Effector CD8-positive, alpha-beta T cell (primary cell): ENCODE data around the gene TNRC6B.
"Not testable (repeated sequence)": the region's sequence is repeated elsewhere in the genome, so short reads cannot be mapped to it uniquely, and the experiment has no call there.

Experiments used
- DNase-seq: peaks from one replicate; lab custom pipeline; 2025; lab: John Stamatoyannopoulos, UW

Gene TNRC6B

DNA sequence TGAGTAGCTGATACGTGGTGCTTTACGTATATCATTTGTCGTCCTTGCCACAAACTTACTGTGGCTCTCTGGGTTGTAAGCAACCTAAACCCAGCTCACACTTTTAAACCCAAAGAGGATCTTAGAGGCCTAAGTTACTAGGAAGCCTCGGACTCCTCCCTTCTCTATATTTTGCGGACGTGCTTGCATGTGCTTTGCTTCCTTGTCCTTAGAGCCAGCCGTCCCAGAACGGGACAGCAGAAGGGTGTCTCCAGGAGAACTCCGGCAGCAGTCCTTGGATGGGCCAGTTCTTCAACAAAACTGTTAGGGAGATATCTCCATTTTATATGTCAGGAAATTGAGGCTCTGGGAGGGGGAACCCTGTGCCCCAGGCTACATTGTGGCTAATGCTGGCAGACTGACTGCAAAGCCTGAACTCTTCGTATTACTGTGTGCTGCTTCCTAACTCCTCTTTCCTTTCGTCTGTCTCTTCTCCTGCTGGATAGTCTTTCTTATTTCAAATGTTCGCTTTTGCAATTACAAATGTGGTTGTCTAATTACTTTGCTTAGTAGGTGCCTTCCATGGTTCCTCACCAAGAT, 33.8 kb downstream of the TNRC6B start:
- no peak for DNase-seq

DNA sequence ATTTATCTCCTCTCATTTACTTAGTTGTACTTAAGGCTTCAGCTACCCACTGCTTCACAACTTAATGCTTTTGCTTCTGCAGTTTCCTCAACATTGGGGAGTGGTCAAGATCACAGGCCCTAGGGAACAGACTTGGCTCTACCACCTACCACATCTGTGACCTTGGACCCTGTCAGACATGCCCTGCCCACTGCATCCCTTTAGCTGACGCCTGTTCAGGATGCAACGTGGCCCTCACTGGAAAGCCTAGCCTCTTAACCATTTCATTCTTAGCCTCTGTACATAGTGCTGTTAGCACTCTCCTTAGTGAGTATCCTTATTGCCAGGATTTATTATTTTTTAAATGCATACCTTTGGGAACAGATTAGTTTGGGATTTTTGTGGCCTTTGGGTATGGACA, 34.4 kb downstream of the TNRC6B start:
- DNase-seq: no peak

DNA sequence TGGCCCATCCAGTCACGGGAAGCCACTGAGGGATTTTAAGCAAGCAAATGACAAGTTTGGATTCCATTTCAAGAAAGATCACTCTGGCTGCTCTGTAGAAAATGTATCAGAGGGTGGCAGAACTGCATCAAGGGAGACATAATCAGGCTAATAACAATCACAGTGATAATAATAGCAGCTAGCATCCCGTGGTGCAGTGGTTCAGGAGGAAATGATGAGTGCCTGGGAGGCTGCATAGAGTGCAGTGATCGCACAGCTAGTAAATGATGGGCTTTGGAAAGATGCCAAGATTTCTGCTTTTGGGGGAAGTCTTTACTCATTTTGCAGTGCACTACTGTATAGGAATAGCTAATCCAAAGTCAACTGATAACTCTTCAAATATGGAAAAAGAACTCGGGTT, 35.8 kb downstream of the TNRC6B start:
- no peak for DNase-seq

DNA sequence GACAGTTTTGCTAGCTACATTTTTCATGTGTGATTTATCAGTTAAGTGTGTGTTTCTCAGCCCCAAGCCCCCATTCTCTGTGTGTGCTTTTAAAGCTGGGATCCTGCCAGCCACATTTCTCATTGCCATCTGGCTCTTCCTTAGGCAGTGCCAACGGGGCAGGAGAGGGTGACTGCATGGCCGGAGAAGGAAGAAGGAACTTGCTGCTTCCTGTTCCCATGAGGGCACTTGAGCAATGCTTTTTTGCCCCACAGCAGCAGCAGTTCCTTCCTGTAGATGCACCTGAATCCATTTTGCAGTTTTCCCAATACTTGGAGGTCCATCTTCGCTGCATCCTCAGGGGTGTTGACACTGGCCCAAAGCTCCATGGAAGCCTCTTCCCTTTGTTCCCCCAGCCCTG, 37.5 kb downstream of the TNRC6B start:
- no peak for DNase-seq

DNA sequence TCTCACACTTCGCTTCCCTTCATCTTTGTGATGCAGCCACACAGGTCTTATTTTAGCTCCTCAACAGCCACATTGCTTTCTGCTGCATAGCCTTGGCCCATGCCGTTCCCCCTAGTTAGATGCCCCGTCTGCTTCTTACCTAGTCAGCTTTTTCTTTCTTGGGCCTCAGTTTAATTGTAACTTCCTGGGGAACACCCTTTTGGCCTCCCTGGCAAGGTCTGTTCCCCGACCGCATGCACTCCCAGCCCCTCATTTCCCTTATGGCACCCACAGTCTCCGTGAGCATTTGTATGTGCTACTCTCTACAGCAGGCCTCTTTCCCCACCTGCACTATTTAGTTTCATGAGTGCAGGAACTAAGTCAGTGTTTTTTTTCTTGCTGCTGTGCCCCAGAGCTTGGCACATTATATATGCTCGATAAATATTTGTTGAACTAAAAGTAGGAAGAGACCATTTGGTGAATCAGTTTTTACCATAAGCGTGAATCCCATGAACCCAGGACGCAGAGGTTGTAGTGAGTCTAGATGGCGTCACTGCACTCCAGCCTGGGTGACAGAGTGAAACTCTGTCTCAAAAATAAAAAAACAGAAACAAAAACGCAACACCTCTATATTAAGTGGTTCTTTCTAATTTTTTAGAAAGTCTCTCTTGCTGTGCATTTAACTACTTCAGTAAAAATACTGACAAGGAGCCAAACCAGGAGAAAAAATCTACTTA, 38.5 kb downstream of the TNRC6B start:
- no peak for DNase-seq

DNA sequence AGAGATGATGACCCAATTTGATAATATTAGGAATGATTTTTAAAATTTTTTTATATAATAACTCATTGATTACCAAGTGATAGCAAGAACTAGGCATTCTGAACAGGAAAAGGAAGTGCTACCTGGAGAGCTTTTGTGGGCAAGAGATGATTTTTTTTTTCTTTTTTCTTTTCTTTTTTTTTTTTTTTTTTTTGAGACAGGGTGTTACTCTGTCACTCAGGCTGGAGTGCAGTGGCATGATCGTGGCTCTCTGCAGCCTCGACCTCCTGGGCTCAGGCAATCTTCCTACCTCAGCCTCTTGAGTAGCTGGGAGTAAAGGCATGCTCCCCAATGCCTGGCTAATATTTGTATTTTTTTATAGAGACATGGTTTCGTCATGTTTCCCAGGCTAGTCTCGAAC, 40.4 kb downstream of the TNRC6B start:
- no peak for DNase-seq

DNA sequence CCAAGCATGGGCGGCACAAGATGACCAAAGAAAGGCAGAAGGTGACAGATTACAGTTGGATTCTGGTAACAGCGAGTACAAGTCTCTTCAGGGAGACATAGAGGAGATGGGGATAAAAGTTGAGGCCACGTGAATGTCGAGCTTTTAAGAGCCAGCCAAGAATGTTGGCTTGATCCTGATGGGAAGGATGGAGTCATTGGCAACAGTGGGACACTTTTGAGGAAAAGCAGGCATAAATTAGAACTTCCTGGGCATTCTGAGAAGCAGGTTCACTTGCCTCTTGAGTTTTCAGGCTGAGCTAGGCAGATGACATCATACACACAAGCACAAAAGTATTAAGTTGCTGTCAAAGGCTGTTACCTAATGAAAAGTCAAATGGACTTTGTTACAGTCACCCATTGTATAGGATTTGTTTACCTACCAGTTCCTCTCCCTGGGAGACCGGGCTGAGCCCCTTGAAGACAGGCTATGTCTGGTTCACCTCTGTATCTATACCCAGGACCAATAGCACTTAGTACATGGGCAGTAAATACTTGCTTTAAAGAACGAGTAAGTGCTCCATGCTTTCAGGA, 41.1 kb downstream of the TNRC6B start:
- DNase-seq: no peak

DNA sequence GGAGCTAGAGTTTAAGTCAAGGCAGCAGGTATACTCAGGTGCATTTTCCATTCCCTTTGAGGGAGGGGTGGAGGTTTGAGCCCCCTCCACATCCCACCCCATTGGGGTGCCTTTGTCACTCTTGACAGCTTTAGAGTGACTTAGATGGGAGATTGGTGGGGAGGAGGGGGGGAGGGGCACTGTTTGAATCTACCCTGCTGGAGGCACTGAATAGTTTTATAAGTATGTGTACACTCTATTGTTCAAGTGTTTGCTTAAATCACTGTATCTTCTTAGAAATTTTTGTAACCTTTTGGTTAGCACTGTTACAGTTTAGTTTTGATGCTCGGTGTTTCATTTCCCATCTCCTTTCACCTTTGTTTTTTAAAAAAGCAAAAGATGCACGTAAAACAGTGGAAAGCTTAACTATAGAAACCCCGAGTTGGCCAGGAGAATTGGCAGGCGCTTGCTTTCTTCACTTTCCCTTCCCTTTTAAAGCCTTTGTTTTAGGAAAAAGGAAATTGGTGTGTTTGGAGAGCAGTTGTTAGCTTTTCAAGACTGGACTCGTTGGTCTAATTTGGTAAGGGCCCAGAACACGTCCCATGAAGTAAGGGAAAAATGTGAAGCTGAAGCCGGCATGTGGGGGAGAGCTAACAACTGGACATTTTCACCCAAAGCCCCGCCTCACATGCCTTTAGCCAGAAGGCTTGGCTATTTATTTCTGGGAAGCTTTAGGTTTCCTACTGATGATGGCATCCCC, 42.8 kb downstream of the TNRC6B start:
- no peak for DNase-seq

DNA sequence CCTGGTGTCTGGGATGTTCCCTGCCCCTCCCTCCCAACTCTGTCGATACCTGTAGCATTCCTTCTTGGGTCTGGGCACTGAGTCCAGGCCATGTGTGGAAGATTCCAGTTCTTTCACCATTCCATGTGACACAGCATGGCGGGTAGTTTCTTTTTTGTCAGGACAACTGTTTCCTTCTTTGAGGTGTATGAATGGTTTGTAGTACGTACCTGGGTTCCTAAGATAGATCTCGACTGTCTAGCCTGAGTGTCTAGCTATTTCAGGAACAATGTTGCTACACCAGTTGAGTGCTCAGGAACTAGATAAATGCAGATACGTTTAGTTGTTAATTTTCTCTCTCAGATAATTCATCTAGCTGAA, 43.3 kb downstream of the TNRC6B start:
- DNase-seq: no peak

DNA sequence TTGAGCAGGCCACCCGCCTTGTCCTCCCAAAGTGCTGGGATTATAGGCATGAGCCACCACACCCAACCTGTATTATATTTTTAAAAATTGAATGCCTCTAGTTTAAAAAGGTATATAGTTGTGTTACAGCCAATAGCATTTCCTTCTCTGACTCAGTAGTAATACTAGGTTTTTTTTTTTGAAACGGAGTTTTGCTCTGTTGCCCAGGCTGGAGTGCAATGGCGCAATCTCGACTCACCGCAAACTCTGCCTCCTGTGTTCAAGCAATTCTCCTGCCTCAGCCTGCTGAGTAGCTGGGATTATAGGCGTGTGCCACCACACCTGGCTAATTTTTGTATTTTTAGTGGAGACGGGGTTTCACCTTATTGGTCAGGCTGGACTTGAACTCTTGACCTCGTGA, 45.3 kb downstream of the TNRC6B start:
- not testable (repeated sequence) for DNase-seq

DNA sequence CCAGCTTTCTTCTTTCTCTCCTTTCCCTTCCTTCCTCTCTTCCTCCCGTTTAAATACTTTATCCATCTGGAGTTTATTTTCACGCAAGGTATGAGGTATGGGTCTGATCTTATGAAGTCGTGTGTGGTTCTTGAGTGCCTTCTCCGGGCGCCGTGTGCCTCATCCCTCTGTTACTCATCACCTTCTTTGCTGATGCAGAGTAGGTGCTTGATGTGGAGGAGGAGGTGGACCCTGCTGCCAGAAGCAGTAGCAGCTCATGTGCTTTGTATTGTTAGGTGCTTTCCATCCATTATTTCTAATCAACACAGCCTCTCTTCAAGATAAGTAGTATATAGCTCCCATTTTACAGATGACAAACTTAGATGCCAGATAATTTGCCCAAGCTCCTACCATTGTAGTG, 47.0 kb downstream of the TNRC6B start:
- no peak for DNase-seq

DNA sequence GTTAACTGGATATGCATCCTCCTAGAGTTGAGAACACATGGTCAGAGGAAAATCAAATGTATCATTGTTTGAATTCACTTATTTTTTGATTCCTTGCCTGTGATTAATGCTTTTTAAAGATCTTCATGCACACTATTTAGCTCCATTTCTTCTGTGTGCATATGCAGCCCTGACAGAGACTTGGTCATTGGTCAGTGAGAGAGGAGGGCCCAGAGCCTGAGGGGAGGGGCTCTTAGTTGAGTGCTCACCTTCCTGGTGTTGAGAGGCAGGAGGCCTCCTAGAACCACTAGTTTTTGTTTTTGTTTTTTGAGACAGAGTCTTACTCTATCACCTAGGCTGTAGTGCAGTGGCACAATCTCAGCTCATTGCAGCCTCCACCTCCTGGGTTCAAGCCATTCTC, 48.9 kb downstream of the TNRC6B start:
- DNase-seq: no peak

DNA sequence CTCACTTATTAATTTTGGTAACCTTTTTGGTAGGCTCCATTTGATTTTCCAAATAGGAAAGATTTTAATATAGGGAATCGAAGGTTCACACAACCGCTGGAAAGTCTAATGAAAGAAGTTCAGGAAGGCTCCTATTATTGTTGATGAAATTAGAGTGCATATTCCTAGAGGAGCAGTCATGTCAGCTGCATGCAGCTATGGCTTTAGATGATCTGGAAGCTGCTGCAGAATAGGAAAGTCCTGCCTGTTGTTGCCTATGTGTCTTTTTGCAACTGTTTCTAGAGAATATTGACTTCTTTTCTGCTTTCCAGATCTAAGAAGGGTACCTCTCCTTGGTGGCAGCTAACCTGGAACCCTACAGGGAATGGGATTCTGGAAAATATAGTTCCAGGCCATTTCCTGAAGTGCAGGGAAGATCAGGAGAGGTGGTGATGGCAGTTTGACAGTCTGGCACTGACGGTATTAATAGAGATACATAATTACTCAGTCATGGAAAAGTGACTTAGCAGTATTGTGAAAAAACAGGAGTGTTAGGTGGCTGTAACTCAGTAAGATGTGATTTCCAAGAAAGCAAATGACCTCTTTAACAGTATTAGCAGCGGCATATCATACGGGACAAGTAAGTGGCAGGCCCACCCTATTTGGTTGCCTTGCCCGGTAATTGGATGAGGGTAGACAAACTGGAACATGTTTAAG, 54.0 kb downstream of the TNRC6B start:
- no peak for DNase-seq

DNA sequence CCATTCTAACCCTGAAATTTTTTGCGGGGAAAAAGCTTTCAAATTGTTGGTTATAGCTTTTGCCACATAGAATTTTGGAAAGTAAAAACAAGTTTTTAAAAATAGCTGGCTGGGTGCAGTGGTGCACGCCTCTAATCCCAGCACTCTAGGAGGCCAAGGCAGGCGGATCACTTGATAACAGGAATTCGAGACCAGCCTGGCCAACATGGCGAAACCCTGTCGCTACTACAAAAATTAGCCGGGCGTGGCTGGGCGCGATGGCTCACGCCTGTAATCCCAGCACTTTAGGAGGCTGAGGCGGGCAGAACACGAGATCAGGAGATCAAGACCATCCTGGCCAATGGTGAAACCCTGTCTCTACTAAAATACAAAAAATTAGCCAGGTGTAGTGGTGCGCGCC, 54.9 kb downstream of the TNRC6B start:
- no peak for DNase-seq

DNA sequence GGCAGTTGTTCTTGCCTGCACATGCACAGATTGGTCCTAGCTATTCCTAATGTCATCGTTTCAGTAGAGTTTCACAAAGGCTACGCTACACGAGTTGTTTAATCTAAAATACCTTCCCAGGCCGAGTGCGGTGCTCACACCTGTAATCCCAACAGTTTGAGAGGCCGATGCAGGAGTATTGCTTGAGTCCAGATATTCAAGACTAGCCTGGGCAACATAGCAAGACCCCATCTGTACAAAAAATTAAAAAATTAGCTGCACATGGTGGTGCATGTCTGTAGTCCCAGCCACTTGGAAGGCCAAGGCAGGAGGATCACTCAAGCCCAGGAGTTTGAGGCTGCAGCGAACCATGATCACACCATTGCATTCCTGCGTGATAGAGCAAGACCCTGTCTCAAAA, 56.2 kb downstream of the TNRC6B start:
- no peak for DNase-seq

DNA sequence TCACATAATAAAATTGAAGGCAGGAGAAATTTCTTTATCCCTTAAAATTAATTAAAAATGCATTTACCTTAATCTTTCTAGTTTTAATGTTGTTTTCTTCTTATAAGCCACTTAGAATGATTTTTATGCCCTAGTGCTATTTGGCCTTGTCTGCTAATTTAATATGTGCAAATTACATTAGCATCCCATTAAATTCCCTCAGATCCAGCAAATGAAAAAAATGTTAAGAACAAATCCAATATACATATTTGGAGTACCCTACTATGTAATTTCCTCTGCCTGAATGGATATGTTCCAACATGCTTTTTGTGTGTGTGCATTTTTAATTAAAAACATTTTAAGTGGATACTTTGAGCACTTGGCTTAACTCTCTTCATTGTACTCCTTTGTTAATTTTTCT, 56.9 kb downstream of the TNRC6B start:
- no peak for DNase-seq

DNA sequence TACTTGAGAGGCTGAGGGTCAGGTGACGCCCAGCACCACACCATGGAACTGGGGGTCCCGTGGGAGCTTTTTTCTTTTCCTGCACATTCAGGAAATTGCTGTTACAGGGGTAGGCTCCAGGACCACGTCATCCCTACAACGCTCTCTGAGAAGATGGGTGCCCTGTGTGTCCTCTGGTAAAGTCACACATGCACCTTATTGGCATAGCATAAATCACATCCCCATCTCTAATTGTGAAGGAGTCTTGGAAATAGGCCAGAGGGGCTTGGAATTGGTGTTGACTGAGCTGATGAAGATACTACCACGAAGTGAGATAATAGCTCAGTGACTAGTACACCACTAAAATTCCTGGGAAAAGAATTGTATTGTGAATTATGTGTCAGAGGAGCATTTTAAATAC, 57.6 kb downstream of the TNRC6B start:
- DNase-seq: no peak

DNA sequence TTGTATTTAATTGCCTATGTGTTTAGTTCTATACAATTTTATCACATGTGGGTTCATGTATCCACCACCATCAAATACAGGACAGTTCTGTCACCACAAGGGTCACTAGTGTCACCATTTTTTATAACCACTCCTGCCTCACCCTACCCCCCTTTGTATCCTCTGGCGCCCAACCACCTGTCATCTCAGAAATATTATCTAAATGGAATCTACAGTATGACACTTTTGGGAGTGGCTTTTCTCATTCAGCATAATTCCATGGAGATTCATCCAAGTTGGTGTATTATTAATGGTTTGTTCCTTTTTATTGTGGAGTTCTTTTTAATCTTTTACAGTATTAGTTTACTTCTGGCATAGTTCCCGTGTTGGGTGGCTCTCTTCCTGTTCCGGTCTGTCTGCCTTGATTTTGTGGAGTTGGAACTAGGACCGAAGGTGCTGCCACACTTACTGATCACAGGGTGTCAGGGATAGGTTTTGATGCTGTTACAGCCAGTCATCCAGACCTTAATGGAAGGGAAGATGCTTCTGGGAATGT, 58.5 kb downstream of the TNRC6B start:
- DNase-seq: no peak

DNA sequence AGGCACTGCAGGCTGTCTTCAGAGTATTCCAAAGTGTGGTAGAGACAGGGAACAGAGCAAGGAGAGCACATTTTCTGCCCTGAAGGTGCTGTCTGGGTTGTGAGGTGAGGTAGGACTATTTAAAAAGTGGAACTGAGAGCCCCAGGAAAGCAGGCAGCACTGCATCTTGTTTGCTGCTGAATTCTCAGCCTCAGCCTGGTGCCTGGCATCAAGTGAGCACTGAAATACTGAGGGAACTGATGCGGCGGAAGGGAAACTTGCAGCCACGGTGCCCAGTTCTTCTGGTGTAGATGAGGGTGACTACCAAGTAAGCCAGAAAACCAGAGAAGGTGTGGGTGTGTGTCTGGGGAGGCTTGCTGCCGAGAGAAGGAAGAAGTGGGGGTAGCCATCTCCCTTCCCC, 59.5 kb downstream of the TNRC6B start:
- no peak for DNase-seq

DNA sequence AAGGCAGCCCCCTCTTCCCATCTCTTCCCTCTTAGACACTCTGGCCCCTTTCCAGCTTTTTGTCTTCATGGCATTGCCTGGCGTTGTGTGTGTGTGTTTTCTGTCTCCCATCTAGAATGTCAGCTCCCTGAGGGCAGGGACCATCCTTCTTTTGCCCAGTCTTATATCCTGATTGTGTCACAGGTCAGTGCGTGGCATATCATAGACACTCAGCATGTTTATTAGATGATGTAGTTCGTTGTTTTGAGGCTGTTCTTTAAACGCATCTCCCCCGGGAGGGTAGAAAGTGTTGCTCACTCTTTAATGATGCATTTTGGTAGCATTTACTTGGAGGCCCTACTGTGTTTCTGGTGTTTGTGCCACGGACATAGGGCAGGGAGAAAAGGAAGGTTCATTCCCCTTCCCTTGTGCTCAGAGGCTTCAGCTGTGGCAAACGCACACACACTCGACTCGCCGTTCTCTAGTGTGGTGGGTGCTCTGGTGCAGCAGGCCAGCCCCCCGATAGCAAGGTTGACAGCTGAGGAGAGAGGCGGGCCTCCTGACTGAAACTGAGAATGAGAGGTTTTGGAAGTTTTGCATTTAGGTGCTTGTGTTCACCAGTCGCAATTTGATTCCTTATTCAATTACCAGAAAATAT, 60.2 kb downstream of the TNRC6B start:
- no peak for DNase-seq

DNA sequence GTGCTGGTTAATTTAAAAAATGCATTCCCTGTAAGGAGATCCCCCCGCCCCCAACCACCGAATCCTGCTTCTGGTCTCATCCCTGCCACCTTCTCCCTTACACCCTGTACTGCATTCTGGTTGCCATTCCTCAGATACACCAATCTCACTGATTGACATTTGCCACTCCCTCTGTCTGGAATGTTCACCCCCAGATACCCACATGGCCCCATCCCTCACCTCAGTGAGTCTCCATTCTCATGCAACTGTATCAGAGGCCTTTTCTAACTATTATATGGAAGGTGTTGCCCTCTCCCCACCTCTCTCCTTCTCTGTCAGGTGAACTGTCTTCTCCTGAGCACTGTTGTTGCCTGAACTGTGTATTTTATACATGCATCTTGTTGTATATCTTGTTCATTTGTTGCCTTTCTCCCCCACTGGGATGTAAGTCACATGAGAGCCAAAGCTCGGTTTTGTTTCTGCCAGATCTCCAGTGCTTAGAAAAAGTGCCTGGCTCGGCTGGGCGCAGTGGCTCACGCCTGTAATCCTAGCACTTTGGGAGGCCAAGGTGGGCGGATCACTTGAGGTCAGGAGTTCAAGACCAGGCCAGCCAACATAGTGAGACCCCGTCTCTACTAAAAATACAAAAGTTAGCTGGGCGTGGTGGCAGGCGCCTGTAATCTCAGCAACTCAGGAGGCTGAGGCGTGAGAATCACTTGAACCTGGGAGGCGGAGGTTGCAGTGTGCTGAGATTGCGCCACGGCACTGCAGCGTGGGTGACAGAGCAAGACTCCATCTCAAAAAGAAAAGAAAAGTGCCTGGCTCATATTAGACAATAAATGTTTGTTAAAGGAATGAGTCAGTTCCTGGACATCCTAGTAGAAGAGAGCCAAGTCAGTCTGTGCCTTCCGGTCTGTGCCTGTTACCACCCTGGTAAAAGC, 61.0 kb downstream of the TNRC6B start:
- DNase-seq: no peak
